GM12878 (cell line): ENCODE measurements around the gene RPS6KC1. TPM values are rescaled to one million over a fixed set of nuclear protein-coding genes. Genes with fewer than 3 reads are reported as not detected.

Experiments used
- ATAC-seq: fragments of 200-7000 bp; cut with Tn5 transposase; 3 replicates; pipeline ENCODE4 v1.9.1; 2020; ENCODE audit warnings: mild to moderate bottlenecking, moderate library complexity
- BruUV-seq: library from RNA; stranded (reverse); fragments of 400-500 nt; replicated peaks from 2 replicates; lab custom pipeline; 2021; lab: Mats Ljungman, UMichigan
- CTCF ChIA-PET: fragments of 300-600 bp; sonication (Branson Sonifier 250); formaldehyde crosslinking; extraction: SDS; loops from one replicate; lab custom pipeline; 2021; ENCODE audit warnings: inconsistent platforms; lab: Yijun Ruan, JAX
- POLR2A ChIA-PET: fragments of 350-600 bp; formaldehyde crosslinking; extraction: SDS; loops from one replicate; lab custom pipeline; 2021; ENCODE audit warnings: inconsistent platforms; lab: Charles Lee
- RAD21 ChIA-PET: fragments of 300-600 bp; sonication (Branson Sonifier 250); formaldehyde crosslinking; loops from one replicate; lab custom pipeline; 2023; ENCODE audit warnings: antibody characterized with exemption; ENCODE audit not compliant: unreplicated experiment; lab: Charles Lee
- SMC1A ChIA-PET: fragments of 300-600 bp; sonication (Branson Sonifier 250); formaldehyde crosslinking; loops from one replicate; lab custom pipeline; 2023; ENCODE audit not compliant: unreplicated experiment, uncharacterized antibody; lab: Charles Lee
- DNase-seq: peaks from one replicate; pipeline ENCODE4 v3.0.0-alpha.2; 2011; ENCODE audit warnings: low read depth, low spot score
- FAIRE-seq: peaks from 3 replicates; lab custom pipeline; 2011; peaks lifted over from hg19 to GRCh38; lab: Jason Lieb, UNC
- H2AFZ ChIP-seq: 2 replicates; pipeline ENCODE4 v1.6.0; 2011; ENCODE audit warnings: low read depth, low read length, control low read depth; ENCODE audit not compliant: control insufficient read depth
- H3K27ac ChIP-seq: 2 replicates; pipeline ENCODE4 v1.5.1; 2011; ENCODE audit warnings: control low read depth; ENCODE audit not compliant: control insufficient read depth, insufficient read depth
- H3K27me3 ChIP-seq, 2 experiments: replicated peaks in 1 of 2; 2 replicates each; pipeline versions ENCODE4 v1.6.0 to v1.6.1; 2011; ENCODE audit warnings: low read length in 1 of 2; ENCODE audit not compliant: control insufficient read depth in 2 of 2, insufficient read depth in 2 of 2
- H3K36me3 ChIP-seq, 2 experiments: 2 replicates each; pipeline ENCODE4 v1.5.1; 2011; ENCODE audit warnings: low read length in 1 of 2; ENCODE audit not compliant: control insufficient read depth in 2 of 2, insufficient read depth in 2 of 2
- H3K4me1 ChIP-seq: 2 replicates; pipeline ENCODE4 v1.6.1; 2011; ENCODE audit warnings: mild to moderate bottlenecking, low read length, moderate library complexity, mixed read lengths; ENCODE audit not compliant: control insufficient read depth, insufficient read depth
- H3K4me2 ChIP-seq: 2 replicates; pipeline ENCODE4 v1.6.0; 2011; ENCODE audit warnings: control low read depth; ENCODE audit not compliant: control insufficient read depth, insufficient read depth
- H3K4me3 ChIP-seq: fragments of 200-600 bp; sonication (generic); 2 replicates; pipeline ENCODE4 v1.5.1; 2016
- H3K79me2 ChIP-seq: 2 replicates; pipeline ENCODE4 v1.6.0; 2011; ENCODE audit warnings: low read length; ENCODE audit not compliant: control insufficient read depth, insufficient read depth
- H3K9ac ChIP-seq: 2 replicates; pipeline ENCODE4 v1.8.0; 2011; ENCODE audit warnings: low read length, control low read depth, mixed read lengths; ENCODE audit not compliant: control insufficient read depth, insufficient read depth
- H3K9me3 ChIP-seq: replicated peaks from 3 replicates; pipeline ENCODE4 v1.5.1; 2011; ENCODE audit warnings: mild to moderate bottlenecking, low read length; ENCODE audit not compliant: control insufficient read depth, insufficient read depth
- H4K20me1 ChIP-seq: 2 replicates; pipeline ENCODE4 v1.6.0; 2011; ENCODE audit not compliant: control insufficient read depth, insufficient read depth
- ATF2 ChIP-seq: IDR thresholded peaks from 2 replicates; pipeline ENCODE4 v1.6.1; 2012; ENCODE audit warnings: low read length, inconsistent platforms
- CHD4 ChIP-seq: fragments of 200-600 bp; sonication (generic); IDR thresholded peaks from 2 replicates; pipeline ENCODE4 v1.6.1; 2016; ENCODE audit warnings: mild to moderate bottlenecking
- IKZF1 ChIP-seq: fragments of 450-650 bp; conservative IDR thresholded peaks from 2 replicates; pipeline ENCODE4 v1.6.1; 2017; ENCODE audit warnings: antibody characterized with exemption, mild to moderate bottlenecking
- MXI1 ChIP-seq: fragments of 150-350 bp; IDR thresholded peaks from 2 replicates; pipeline ENCODE4 v1.6.1; 2011; ENCODE audit warnings: low read depth, mild to moderate bottlenecking, inconsistent platforms, low read length, improper control_type of control experiment
- NFXL1 ChIP-seq: fragments of 450-650 bp; IDR thresholded peaks from 2 replicates; pipeline ENCODE4 v1.6.1; 2017; ENCODE audit warnings: antibody characterized with exemption, mild to moderate bottlenecking, borderline replicate concordance
- RAD21 ChIP-seq: IDR thresholded peaks from 2 replicates; pipeline ENCODE4 v1.6.1; 2011; ENCODE audit warnings: mild to moderate bottlenecking, low read depth, low read length, moderate library complexity; ENCODE audit not compliant: insufficient read depth
- REST ChIP-seq: IDR thresholded peaks from 2 replicates; pipeline ENCODE4 v1.6.1; 2012; ENCODE audit warnings: mild to moderate bottlenecking, low read depth, low read length
- SPI1 ChIP-seq: IDR thresholded peaks from 2 replicates; pipeline ENCODE4 v1.6.1; 2011; ENCODE audit warnings: low read depth, mild to moderate bottlenecking, low read length, moderate library complexity, borderline replicate concordance; ENCODE audit not compliant: insufficient read depth
- ZNF384 ChIP-seq: IDR thresholded peaks from 2 replicates; pipeline ENCODE4 v1.6.1; 2012; ENCODE audit warnings: low read depth, mild to moderate bottlenecking, low read length, improper control_type of control experiment, borderline replicate concordance
- ZZZ3 ChIP-seq: IDR thresholded peaks from 2 replicates; pipeline ENCODE4 v1.6.1; 2011; ENCODE audit warnings: low read depth; ENCODE audit not compliant: control insufficient read depth, insufficient read length
- WGBS: methylation state at CpG from one replicate; pipeline ENCODE4 v1.1.6; 2016; ENCODE audit warnings: low lambda C conversion rate; ENCODE audit not compliant: insufficient replicate concordance, insufficient coverage; ENCODE audit errors: missing lambda C conversion rate; 5-methylcytosine and 5-hydroxymethylcytosine counted together
- in situ Hi-C: fragments of 300-500 bp; cut with MboI; formaldehyde crosslinking; loops from 9 replicates; pipeline ENCODE4 v1.14.3; 2018; ENCODE audit warnings: mixed read lengths
- intact Hi-C: fragments of 100-400 bp; cut with micrococcal nuclease; formaldehyde crosslinking; loops from one replicate; pipeline ENCODE4 v1.14.2; 2022; ENCODE audit not compliant: unreplicated experiment
- polyA plus RNA-seq, 11 experiments: library from polyadenylated mRNA; depleted of rRNA in 4 of 11; unstranded in 6 of 11; stranded (reverse) in 5 of 11; fragments of >200 nt; fragmentation: Nextera tagmentation in 4 of 11; fragmentation: Illumina TruSeq in 1 of 11; extraction: Ambion mirVana in 4 of 11; extraction: Trizol in 1 of 11; gene quantifications; 1 replicate in 1 of 11; 2 replicates in 10 of 11; pipeline versions ENCODE4 v1.2.1 to v1.2.3, GENCODE V29; 2011 to 2016; ENCODE audit warnings: inconsistent platforms in 2 of 11, missing spikeins in 2 of 11, low read depth in 1 of 11
- total RNA-seq, 4 experiments: library from RNA; depleted of rRNA in 3 of 4; stranded (reverse); fragments of >200 nt in 3 of 4; fragmentation: Illumina TruSeq in 1 of 4; extraction: Trizol in 1 of 4; gene quantifications; 2 replicates each; pipeline versions ENCODE4 v1.2.1 to v1.2.3, GENCODE V29; 2013 to 2021
- TF ChIP-seq, protein P1 (sequence below): fragments of 450-650 bp; conservative IDR thresholded peaks from 2 replicates; pipeline ENCODE4 v1.6.1; 2017; ENCODE audit warnings: mild to moderate bottlenecking, moderate library complexity
- TF ChIP-seq, protein P2 (sequence below): fragments of 450-650 bp; IDR thresholded peaks from 2 replicates; pipeline ENCODE4 v1.6.1; 2016; ENCODE audit warnings: mild to moderate bottlenecking, moderate library complexity, borderline replicate concordance

The RPS6KC1 gene
- total and polyA plus RNA-seq, 10 of the 15 experiments (the other 5 are each of a cell fraction or from before 2014, with no cell fraction given) = 2.9 to 17.3 (median 12.2) TPM

- Histone ChIP-seq H3K4me3 (no peak overlapping the region), H3K4me2 (no peak overlapping the region), H3K36me3 (no peaks in the 10 kb centered on the region; a peak in 1 of 4 replicates), H3K4me1 (no peaks in the 10 kb centered on the region), H3K9ac (no peak overlapping the region), H2AFZ (no peak overlapping the region), H3K79me2 (no peaks in the 10 kb centered on the region), H3K9me3 (no peaks in the 10 kb centered on the region), H3K27me3 (no peaks in the 10 kb centered on the region), H4K20me1 (no peaks in the 10 kb centered on the region), H3K27ac (no peak overlapping the region)
- DNase-seq = no peak
- RAD21 ChIA-PET = interaction anchor here (0.9 to 1.9 kb wide), 4 partner anchors 12 to 1206 kb away, joined by 3 to 5 read pairs (median 4); no protein-coding TSS in a partner anchor
- BruUV-seq = no TSS peak
- ATAC-seq = no peak
- in situ Hi-C loops (loop anchor here (10.0 kb wide), 1 partner anchor 1001 kb away; no protein-coding TSS in a partner anchor), intact Hi-C loops (loop anchor here (2.0 to 5.0 kb wide), 2 partner anchors 249 to 999 kb away; no protein-coding TSS in a partner anchor)
- WGBS = 96% methylated on average over 2 of the region's 2 CpGs
- SMC1A ChIA-PET = interaction anchor here (0.7 to 3.0 kb wide), 9 partner anchors 10 to 133 kb away, joined by 3 to 11 read pairs (median 4); no protein-coding TSS in a partner anchor
- POLR2A ChIA-PET = no interaction called here
- FAIRE-seq = no peak
- CTCF ChIA-PET = interaction anchor here (0.9 to 3.0 kb wide), 23 partner anchors 7 to 1202 kb away, joined by 3 to 18 read pairs (median 5); no protein-coding TSS in a partner anchor
- no peak for TF ChIP-seq MXI1
- TF ChIP-seq NFXL1 = no peak
- TF ChIP-seq, protein P1, sequence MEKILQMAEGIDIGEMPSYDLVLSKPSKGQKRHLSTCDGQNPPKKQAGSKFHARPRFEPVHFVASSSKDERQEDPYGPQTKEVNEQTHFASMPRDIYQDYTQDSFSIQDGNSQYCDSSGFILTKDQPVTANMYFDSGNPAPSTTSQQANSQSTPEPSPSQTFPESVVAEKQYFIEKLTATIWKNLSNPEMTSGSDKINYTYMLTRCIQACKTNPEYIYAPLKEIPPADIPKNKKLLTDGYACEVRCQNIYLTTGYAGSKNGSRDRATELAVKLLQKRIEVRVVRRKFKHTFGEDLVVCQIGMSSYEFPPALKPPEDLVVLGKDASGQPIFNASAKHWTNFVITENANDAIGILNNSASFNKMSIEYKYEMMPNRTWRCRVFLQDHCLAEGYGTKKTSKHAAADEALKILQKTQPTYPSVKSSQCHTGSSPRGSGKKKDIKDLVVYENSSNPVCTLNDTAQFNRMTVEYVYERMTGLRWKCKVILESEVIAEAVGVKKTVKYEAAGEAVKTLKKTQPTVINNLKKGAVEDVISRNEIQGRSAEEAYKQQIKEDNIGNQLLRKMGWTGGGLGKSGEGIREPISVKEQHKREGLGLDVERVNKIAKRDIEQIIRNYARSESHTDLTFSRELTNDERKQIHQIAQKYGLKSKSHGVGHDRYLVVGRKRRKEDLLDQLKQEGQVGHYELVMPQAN = no peak
- TF ChIP-seq SPI1 = no peak
- no peak for TF ChIP-seq IKZF1
- TF ChIP-seq REST = no peak
- no peak for TF ChIP-seq RAD21
- TF ChIP-seq CHD4 = no peak
- TF ChIP-seq ZZZ3 = no peak
- TF ChIP-seq, protein P2, sequence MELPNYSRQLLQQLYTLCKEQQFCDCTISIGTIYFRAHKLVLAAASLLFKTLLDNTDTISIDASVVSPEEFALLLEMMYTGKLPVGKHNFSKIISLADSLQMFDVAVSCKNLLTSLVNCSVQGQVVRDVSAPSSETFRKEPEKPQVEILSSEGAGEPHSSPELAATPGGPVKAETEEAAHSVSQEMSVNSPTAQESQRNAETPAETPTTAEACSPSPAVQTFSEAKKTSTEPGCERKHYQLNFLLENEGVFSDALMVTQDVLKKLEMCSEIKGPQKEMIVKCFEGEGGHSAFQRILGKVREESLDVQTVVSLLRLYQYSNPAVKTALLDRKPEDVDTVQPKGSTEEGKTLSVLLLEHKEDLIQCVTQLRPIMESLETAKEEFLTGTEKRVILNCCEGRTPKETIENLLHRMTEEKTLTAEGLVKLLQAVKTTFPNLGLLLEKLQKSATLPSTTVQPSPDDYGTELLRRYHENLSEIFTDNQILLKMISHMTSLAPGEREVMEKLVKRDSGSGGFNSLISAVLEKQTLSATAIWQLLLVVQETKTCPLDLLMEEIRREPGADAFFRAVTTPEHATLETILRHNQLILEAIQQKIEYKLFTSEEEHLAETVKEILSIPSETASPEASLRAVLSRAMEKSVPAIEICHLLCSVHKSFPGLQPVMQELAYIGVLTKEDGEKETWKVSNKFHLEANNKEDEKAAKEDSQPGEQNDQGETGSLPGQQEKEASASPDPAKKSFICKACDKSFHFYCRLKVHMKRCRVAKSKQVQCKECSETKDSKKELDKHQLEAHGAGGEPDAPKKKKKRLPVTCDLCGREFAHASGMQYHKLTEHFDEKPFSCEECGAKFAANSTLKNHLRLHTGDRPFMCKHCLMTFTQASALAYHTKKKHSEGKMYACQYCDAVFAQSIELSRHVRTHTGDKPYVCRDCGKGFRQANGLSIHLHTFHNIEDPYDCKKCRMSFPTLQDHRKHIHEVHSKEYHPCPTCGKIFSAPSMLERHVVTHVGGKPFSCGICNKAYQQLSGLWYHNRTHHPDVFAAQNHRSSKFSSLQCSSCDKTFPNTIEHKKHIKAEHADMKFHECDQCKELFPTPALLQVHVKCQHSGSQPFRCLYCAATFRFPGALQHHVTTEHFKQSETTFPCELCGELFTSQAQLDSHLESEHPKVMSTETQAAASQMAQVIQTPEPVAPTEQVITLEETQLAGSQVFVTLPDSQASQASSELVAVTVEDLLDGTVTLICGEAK = no peak
- no peak for TF ChIP-seq ZNF384
- TF ChIP-seq ATF2 = no peak
These were observed 72.5 kb downstream of the RPS6KC1 start for GRCh38 chr1:213123536-213123935.
